OCI-LY7 (cell line): ENCODE results near the gene AMZ1.
"Not testable (repeated sequence)": the region's sequence is repeated elsewhere in the genome, so short reads cannot be mapped to it uniquely, and the experiment has no call there.

ENCODE experiments used
- EZH2phosphoT487 ChIP-seq: fragments of 200-600 bp; sonication (generic); IDR thresholded peaks from 2 replicates; pipeline ENCODE4 v1.6.1; 2018; ENCODE audit warnings: low read depth, borderline replicate concordance, mild to moderate bottlenecking, mixed run types, antibody characterized with exemption, low read length, moderate library complexity, mixed read lengths
- TF ChIP-seq, protein P1 (sequence below): fragments of 200-600 bp; sonication (generic); conservative IDR thresholded peaks from 2 replicates; pipeline ENCODE4 v1.5.1; 2014; ENCODE audit warnings: mild to moderate bottlenecking, antibody characterized with exemption, low read length, moderate library complexity, mixed read lengths

DNA sequence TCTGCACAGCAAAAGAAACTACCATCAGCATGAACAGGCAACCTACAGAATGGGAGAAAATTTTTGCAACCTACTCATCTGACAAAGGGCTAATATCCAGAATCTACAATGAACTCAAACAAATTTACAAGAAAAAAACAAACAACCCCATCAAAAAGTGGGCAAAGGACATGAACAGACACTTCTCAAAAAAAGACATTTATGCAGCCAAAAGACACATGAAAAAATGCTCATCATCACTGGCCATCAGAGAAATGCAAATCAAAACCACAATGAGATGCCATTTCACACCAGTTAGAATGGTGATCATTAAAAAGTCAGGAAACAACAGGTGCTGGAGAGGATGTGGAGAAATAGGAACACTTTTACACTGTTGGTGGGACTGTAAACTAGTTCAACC lies 60.7 kb downstream of the AMZ1 start:
- TF ChIP-seq, protein P1, sequence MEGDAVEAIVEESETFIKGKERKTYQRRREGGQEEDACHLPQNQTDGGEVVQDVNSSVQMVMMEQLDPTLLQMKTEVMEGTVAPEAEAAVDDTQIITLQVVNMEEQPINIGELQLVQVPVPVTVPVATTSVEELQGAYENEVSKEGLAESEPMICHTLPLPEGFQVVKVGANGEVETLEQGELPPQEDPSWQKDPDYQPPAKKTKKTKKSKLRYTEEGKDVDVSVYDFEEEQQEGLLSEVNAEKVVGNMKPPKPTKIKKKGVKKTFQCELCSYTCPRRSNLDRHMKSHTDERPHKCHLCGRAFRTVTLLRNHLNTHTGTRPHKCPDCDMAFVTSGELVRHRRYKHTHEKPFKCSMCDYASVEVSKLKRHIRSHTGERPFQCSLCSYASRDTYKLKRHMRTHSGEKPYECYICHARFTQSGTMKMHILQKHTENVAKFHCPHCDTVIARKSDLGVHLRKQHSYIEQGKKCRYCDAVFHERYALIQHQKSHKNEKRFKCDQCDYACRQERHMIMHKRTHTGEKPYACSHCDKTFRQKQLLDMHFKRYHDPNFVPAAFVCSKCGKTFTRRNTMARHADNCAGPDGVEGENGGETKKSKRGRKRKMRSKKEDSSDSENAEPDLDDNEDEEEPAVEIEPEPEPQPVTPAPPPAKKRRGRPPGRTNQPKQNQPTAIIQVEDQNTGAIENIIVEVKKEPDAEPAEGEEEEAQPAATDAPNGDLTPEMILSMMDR: not testable (repeated sequence)
- TF ChIP-seq EZH2phosphoT487: not testable (repeated sequence)
